Retinal pigment epithelial cell (primary cell): ENCODE results near the gene NEK4.
"Not testable (repeated sequence)": the region's sequence is repeated elsewhere in the genome, so short reads cannot be mapped to it uniquely, and the experiment has no call there.

Experiments used
- DNase-seq: peaks from one replicate; pipeline ENCODE4 v3.0.0-alpha.2; 2010; ENCODE audit warnings: low read depth
- H3K4me3 ChIP-seq: 2 replicates; pipeline ENCODE4 v1.5.1; 2011; ENCODE audit warnings: mild to moderate bottlenecking, low read length, control low read depth, moderate library complexity
- TF ChIP-seq, protein P1 (sequence below): conservative IDR thresholded peaks from 2 replicates; pipeline ENCODE4 v1.5.1; 2011; ENCODE audit warnings: low read depth, low read length, control low read depth, inconsistent platforms

Gene NEK4

DNA sequence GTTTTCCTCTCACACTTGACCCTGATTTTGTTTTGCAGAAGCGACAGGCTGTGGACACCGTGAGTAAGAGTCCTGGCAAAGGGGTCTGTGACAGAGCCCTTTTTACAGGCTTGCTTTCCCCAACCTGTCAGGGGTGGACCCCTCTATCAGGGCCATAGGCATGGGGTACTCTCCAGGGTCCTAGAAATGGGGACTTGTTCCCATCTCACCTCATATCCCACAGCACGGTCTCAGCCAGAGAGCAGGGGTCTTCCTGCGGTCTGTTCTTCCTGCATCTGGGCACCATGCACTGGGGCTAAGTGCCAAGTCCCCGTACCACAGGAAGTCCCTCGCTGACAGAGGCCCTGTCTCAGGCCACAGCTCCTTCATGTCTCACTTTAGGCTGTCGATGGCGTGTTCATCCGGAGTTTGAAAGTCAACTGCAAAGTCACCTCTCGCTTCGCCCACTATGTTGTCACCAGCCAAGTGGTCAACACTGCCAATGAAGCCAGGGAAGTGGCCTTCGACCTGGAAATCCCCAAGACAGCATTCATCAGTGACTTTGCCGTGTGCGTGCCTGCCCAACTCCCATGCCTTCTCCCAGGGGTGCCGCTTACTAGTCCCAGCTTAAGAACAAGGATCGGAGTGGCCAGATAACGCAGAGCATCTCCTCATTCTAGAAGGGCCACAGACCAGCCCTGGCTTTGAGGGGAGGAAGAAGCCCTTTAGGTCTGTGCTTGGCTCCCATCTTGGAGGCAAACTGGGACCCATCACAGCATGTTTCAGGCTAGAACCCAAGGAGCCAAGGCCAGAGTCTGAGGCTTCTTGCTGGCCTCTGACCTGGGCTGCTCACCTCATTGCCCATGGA is 7.4 kb upstream of the NEK4 start:
- TF ChIP-seq, protein P1, sequence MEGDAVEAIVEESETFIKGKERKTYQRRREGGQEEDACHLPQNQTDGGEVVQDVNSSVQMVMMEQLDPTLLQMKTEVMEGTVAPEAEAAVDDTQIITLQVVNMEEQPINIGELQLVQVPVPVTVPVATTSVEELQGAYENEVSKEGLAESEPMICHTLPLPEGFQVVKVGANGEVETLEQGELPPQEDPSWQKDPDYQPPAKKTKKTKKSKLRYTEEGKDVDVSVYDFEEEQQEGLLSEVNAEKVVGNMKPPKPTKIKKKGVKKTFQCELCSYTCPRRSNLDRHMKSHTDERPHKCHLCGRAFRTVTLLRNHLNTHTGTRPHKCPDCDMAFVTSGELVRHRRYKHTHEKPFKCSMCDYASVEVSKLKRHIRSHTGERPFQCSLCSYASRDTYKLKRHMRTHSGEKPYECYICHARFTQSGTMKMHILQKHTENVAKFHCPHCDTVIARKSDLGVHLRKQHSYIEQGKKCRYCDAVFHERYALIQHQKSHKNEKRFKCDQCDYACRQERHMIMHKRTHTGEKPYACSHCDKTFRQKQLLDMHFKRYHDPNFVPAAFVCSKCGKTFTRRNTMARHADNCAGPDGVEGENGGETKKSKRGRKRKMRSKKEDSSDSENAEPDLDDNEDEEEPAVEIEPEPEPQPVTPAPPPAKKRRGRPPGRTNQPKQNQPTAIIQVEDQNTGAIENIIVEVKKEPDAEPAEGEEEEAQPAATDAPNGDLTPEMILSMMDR: no peak
- DNase-seq: no peak
- H3K4me3 ChIP-seq: no peak overlapping the region

DNA sequence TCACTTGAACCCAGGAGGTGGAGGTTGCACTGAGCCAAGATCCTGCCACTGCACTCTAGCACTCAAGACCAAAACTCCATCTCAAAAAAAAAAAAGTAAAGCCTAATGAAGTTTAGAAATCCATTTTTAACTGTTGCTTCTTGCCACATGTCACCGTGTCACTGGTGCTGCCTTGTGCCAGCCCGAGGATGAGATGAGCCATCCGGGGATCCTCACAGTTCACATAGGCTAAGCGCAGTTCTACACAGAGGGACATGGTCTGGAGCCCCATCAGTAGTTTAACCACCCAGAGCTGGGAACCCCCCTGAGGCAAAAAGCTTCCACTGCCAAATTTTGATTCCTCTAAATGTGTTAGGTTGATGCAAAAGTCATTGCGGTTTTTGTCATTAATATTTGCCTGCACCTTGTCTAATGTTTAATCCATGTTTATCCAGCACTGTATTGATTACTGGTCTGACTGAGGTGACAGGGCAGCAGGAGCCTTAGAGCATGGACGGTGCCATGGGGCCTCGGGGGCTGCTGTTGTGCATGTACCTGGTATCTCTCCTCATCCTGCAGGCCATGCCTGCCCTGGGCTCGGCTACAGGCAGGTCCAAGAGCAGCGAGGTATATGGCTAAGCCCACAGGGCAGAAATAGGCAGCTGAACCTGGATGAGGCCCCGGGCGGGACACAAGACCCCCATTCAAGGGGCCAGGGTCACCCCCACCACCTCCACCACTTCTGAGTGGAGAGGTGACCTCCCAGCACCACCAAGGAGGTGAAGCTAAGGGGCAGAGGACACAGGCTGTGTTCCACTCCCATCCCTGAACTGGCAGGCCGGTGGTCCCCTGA is 6.6 kb upstream of the NEK4 start, which contains the start of gene ITIH1:
Gene ITIH1, plus strand, starts transcription at position 473 of the 832 bp plus-strand sequence. Its CDS starts 17 bp downstream, at position 490.
- no peak for DNase-seq
- no peak within 1 kb of the TSS for H3K4me3 ChIP-seq
- TF ChIP-seq, protein P1: no peak

DNA sequence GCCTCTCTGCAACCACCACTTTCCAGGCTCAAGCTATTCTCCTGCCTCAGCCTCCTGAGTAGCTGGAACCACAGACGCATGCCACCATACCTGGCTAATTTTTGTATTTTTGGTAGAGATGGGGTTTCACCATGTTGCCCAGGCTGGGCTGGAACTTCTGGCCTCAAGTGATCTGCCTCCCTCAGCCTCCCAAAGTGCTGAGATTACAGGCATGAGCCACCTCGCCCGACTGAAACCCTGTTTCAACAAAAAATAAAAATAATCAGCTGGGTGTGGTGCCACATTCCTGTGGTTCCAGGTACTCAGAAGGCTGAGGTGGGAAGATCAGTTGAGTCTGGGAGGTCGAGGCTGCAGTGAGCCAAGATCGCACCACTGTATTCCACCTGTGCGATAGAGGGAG is 5.7 kb upstream of the NEK4 start:
- H3K4me3 ChIP-seq, DNase-seq: not testable (repeated sequence)

DNA sequence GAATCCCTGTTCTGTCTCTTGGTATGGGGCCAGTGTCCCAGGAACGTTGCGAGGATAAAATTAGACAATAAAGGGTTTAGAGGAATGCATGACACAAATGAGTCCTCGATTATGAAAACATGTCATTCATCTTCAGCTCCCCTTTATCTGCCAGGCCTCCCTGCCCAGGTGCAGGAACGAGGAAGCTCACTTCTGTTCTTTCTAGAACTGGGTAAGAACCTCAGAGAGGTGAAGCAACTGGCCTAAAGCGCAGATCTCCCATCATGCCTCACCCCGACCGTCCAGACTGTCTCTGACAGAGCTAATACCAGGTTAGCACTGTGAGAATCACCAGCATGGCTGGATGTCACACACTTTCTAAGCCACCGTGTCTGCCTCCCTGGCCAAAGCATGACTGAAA is 5.1 kb upstream of the NEK4 start:
- TF ChIP-seq, protein P1: no peak
- no peak overlapping the region for H3K4me3 ChIP-seq
- no peak for DNase-seq

DNA sequence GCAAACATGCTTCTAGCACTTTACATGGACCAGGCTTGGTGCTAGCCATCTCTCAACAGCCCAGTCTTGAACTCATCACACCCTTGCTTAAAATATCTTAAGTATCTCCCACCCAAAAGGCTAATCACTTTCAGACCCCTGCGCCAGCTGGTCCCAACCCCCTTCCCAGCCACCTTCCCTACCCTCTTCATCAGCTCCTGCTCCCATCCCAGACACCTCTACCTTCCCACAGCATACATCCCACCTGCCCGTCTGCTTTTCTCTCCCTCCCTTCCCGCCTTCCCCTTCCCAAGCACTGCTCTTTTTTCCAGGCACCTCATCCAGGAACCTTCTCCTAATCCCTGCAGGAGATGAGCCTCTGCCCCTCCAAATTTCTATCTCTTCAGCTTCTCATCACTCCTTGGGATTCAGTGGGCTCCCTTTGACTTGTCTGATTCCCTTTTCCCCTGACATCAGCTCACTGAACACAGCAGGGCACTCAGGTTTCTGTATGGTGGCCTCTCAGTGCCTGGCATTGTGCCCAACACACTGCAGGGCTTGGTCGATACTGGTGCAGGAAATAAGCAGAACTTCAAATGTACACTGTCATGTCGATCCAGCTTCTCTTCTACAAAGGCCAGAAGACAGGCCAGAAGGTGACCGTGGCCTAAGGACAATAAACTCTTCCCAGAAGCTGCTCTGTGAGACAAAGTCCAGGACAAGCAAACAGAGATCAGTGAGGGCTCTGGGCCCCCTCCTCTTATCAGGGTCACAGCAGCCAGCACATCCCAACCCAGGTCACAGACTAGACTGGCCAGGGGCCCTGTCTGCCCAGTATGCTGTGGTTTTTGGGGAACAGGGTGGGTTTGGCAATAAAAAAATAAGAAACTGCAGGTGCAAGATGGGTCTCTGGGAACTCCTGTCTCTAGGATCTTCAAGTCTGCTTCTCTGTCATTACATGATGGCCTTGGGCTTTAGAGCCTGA is 4.4 kb upstream of the NEK4 start:
- TF ChIP-seq, protein P1: no peak
- DNase-seq: no peak
- no peak overlapping the region for H3K4me3 ChIP-seq

DNA sequence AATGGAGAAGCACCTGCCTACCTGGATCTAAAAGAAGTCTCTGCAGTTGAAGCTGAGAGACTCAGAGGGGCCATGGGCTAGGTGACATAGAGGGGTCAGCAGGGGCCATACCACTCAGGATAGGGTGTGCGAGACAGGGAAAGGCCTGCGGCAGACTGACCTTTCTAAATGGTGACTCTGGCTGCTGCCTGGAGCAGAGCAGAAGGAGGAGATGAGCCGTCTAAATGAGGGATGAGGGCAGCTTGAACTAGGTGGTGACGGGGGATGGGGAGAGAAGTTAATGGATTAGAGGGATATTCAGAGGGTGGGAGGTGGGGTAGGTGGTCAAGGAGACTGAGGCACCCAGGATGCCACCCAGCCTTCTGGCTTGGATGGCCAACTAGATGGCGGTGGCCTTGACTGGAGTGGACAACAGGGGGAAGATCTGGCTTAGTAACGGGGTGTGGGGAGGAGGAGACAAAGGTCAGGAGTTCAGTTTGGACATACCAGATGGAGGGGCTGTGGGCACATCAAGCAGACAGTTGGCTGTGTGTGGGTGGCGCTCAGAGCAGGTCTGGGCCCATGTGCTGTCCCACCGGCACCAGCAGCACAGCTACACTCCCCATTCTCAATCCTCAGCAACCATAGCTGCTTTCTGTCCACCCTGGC is 3.5 kb upstream of the NEK4 start:
- TF ChIP-seq, protein P1: no peak
- no peak for DNase-seq
- no peak overlapping the region for H3K4me3 ChIP-seq
